SK-MEL-5 (cell line): Measurements from ENCODE around the gene RSAD1. TPM values are rescaled to one million over a fixed set of nuclear protein-coding genes. Genes with fewer than 3 reads are reported as not detected.

Experiments used
- DNase-seq: peaks from one replicate; pipeline ENCODE4 v3.0.0-alpha.2; 2016; ENCODE audit warnings: low read depth, low spot score
- in situ Hi-C: cut with HindIII; loops from 2 replicates; pipeline ENCODE4 v1.10.0; 2016; ENCODE audit warnings: low sequenced_read_pairs, high pct_unique_total_duplicates, low pct_unique_long_range_greater_than_20kb
- total RNA-seq: library from RNA; depleted of rRNA; stranded (reverse); fragments of >200 nt; shearing (Covaris generic); gene quantifications from 2 replicates; pipeline ENCODE4 v1.2.3, GENCODE V29; 2014

Gene RSAD1
- total RNA-seq, 1 experiment from 2014 or later = 35.7 TPM

DNA sequence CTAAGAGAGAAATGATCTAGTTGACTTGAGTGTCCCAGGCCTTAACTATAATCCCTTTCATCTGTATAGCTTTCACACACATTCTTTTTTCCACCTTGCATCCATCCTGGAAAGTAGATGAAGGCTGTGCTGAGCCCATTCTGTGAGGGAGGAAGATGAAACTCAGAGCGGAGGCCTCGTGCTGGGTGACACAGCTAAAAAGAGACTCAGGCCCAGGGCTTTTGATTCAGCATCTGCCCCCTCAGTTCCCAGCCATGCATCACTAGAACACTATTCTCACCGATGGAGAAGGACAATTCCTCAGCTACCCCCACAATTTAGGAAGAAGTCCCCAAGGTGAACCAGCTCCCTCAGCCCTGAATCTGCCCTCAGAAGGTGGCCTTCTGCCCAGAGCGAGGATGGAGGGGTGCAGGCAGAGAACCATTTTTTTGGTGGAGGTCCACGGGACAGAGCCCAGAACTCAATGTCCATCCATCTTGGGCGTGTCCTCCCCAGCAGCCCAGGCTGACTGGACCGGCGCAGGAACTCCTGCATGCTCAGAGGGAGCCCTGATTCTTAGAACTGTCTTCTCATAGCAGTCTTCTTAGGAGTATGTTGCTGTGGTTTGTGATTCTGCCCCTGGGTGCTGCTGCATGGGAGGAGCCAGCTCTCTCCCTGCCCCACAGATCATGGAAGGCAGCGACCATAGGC is 23.8 kb downstream of the RSAD1 start:
- in situ Hi-C loops = no loop called here
- DNase-seq = no peak

DNA sequence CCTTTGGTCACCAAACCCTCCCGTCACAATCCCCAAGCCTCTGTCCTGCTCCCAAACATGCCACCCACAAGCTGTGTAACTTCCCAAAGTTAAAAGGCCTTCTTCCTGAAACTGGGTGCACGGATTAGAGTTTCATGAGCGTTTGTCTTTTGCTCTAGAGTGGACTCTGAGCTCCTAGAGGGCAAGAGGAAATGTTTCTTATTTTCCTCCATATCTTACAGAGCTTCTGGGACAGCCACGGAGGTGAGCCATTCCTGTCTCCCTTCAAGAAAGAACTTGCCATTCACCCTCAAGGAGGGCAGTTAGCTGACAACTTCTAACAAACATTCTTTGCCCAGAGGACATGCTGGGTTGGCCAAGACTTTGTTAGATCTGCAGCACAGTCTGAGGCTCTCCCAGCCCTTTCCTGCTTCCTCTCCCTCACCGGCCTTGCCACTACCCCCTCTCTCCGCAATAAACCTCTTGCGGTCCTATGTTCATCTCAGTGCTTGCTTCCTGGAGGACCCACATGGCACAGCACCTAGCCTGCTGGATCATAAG is 27.0 kb downstream of the RSAD1 start:
- in situ Hi-C loops = no loop called here
- DNase-seq = no peak

DNA sequence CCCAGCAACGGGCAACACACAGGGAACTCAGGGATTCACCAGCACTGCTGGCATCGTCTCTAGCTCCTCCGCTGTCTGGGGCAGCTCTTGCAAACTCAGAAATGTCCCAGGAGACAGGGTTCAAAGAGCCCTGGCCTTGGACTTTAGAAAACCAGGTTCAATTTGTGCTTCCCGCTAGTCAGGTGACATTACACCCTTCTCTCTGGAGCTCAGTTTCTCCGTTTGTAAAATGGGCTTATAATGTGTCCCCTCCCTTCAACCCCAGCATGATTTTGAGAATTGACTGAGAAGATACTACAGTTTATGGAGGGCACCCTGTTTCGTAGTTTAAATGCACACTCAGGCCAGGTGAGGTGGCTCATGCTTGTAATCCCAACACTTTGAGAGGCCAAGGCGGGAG is 27.6 kb downstream of the RSAD1 start:
- in situ Hi-C loops = no loop called here
- no peak for DNase-seq

DNA sequence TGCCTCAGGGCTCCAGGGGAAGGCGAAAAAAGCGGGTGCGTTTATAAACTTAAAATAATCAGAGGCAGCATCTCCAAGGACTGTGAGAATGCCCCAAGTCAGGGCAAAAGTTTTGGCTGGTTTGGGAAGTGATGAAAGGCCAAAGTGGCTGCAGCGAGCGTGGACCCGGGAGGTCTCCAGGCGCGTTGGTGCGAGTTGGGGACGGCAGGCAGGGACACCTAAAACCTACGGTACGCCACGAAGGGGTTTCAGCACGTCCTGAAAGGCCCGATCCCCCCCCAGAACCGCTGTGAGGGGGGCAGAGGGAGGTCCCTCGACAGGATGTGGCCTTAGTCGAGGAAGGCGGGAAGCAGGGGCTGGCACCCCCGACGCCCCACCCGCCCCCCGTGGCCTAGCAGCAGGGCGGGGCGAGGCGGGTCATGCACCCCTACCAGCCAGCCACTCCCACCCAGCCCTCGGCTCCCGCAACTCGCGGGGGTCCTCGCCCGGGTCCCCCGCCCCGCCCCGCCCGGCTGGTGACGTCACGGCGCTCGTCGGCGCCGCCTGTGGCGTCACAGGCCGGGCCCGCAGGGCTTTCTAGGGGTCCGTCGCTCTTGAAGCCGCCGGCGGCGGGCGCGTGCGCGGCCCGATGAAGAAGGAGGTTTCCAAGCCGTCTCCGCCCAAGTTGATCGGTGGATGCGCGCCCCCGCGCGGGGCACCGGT is 29.4 kb downstream of the RSAD1 start, which contains the start of gene MYCBPAP:
Gene MYCBPAP, plus strand, starts transcription at position 569 of the 702 bp plus-strand sequence. CDS start 236 bp downstream, outside the sequence.
- in situ Hi-C loops = no loop called here
- DNase-seq = peak; percentile 62

DNA sequence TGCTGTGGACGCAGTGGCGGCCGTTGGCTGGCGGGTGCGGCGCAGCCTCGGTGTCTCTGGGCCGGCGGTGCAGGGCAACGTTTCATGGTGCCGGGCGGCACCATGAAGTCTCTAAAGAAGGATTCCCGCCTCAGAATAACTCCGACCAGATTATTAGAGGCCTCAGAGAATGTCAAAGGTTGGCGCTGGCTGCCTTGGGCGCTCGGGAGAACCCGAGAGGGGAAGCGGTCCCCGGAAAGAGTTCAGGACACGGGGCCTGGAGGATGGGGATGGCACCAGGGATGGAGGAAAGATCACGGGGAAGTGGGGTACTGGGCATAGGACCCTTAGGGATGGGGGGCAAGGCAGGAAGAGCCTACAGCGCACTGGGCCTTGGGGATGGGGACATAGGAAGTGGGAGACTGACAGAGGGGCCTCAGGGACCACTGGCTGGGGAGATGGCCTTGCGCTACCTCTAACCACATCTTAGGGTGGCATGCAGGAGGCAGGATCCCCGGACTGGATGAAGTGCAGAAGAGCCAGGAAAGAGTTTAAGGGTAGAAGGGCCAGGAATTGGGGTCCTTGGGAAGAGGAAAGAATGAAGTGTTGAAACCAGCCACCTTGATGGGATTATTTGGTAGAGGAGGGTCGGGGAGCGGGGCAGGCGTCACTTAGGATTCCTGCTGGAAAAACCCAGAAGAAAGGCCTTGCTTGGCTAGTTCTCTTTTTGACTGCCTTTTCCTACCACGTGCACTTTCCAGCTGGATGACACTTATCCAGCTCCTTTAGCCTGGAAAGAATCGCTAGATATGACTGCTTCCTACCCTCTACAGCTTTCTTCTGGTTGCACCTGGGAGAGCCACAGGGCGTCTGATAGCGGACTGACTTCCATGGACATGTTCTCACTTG is 30.2 kb downstream of the RSAD1 start:
- in situ Hi-C loops = no loop called here

DNA sequence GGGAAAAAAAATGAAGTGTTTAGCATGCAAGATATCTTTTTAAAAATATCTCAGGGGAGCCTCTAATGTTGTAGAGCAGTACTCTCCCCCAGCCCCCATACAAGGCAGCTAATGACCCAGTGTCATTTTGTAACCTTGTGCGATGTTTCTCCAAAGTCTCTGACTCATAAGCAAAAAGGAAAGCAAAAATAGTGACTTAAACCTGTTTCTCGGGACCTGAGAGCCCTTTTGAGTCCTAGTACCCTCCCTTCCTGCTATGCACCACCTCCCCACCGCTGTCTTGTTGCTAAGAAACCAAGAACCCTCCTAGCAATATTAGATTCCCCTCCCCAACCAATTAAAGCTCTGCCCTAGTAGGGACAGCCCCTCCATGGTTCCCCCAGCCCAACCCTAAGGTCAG is 32.4 kb downstream of the RSAD1 start:
- no peak for DNase-seq
- in situ Hi-C loops = no loop called here

More for the DNA sequence above, 30.2 kb downstream of the RSAD1 start:
- DNase-seq = no peak

DNA sequence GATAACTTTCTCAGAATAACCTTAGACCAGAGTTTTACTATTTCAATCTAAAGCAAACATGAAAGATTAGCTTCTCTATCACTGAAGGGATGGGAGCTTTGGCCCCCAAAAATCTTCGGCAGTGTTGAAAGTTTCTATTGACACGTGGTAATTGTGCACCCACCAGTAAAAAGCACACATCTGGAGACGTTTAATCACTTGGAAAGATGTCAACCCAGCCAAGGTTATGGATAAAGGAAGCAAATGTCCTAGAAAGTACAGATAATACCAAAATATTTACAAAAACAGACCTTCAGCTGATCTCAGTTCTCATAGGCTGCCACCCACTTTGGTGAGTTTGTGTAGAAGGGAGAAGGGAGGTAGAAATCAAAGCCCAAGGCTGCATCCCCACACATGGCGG is 34.8 kb downstream of the RSAD1 start:
- in situ Hi-C loops = no loop called here
- DNase-seq = no peak

DNA sequence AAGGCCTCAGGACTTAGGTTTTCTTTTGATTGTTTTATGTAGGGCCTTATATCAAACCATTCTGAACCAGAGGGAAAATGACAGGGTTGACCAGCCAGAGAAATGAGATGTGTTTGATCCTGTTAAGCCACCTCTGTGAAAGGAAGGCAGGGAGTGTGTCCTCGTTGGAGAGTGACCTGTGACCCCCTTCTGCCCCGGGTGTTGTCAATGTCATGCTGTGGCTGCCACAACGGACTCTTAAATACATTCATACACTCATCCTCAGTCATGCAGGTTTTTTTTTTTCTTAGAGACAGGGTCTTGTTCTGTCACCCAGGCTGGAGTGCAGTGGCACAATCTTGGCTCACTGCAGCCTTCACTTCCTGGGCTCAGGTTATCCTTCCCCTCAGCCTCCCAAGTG is 35.7 kb downstream of the RSAD1 start:
- no peak for DNase-seq
- in situ Hi-C loops = no loop called here

DNA sequence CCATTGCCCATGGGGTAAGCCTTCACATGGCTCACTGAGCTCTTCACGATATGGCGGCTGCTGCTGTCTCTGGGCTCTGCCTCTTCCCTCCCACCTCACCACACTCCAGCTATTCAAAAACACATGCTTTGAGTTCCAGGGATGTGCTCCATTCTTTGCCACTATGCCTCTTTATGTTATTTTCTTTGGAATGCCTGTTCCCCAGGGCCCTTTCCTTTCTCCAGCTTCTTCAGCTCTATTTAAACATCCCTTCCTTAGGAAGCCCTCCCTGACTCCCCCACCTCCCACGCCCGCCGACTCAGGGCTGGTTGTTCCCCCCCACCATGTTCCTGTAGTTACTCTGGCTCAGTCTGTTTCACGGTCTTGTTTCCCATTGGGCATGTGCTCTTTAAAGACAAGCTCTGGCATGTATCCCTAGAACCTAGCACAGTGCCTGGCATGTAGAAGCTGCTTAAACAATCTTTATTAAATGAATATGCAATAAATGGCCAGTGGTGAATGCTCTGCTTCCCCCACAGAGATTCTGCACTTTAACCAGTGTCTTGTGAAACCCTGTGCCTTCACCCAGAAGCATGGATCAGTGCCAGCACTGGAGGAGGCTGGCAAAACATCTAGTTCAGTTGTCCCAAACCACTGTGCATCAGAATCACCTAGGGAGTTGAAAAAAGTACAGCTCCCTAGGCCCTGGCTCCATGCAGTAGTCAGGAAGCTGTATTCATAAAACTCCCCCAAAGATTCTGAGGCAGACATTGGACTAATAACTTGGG is 36.5 kb downstream of the RSAD1 start:
- in situ Hi-C loops = no loop called here

DNA sequence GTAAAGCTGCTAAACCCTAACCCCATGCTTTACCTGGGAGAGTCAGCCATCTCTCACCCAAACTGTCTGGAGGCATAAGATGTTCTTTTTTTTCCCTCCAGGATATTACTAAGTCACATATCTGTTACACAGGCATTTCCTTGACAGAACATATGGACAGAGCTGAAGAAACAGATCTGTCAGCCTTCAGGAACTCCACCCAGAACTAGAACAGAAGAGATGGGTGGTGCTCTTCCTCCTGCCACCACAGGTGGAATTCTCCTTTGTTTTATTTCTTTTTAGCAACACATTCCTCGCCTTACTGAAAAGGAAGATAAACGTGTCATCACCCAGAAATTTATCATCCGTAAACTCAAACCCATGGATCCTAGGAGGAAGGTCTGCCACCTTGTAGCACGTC is 38.4 kb downstream of the RSAD1 start:
- in situ Hi-C loops = no loop called here
- no peak for DNase-seq

More for the DNA sequence above, 36.5 kb downstream of the RSAD1 start:
- no peak for DNase-seq

DNA sequence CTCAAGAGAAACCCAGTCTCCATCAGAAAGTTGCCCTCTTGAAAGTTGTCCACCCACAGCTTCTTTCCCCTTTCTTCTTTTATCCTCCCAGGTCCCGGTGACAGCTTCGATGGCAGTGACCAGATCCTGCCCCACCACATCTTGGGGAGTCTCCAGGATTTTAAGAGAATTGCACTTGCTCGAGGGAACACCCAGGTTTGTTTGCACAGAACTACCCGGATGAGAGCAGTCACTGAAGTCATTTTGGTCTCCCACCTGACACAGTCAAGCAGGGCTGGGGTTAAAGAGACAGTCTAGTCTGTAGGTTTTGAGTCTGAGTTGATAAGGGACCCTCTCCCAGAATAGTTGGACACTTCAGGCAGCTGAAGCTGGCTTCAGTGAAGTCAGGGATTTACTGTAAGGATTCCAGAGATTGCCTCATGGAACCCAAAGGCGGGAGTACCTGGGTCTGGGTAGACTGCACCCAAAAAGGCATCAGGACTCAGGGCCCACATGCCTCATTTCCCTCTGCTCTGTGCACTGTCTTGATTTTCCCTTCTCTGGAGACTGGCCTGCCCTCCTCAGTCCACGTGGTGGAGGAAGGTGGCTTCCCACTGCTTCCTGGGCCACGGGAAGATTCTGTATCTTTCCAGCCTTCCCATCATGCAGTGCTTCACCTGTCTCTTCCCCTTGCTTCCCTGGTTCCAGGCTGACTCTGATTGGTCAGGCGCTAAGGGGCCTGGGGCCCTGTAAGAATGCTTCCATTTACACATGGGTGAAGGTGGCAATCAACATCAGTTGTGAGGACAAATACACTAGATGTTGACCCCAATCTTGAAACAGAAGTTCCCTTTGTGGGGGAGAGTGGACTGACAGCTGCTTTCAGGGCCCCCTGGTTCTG is 39.1 kb downstream of the RSAD1 start:
- no peak for DNase-seq
- in situ Hi-C loops = no loop called here

DNA sequence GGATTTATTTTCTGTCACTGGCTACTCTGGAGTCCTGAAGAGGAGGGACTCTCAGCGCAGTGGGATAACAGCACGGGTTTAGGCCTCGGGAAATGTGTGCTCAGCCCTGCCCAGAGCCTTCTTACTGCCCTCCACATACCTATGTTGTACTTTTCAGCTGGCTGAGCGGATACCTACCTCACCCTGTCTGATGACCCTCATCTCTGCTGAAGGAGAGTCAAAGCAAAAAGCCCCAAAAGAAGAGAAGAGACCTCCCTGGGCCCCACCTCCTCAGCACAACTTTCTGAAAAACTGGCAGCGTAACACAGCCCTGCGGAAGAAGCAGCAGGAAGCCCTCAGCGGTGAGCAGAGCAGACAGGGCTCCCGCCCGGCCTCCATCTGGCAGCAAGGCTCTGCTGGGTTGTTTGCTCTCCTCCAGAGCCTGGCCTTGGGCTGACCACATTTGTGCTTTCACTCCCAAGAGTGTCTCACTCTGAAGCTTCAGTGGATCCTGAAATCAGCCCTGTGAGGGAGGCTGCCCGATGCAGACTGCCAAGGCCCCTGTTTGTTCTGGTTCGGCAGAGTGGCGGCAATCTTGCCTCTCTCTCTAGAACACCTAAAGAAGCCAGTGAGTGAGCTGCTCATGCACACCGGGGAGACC is 39.8 kb downstream of the RSAD1 start:
- in situ Hi-C loops = no loop called here
- DNase-seq = no peak

DNA sequence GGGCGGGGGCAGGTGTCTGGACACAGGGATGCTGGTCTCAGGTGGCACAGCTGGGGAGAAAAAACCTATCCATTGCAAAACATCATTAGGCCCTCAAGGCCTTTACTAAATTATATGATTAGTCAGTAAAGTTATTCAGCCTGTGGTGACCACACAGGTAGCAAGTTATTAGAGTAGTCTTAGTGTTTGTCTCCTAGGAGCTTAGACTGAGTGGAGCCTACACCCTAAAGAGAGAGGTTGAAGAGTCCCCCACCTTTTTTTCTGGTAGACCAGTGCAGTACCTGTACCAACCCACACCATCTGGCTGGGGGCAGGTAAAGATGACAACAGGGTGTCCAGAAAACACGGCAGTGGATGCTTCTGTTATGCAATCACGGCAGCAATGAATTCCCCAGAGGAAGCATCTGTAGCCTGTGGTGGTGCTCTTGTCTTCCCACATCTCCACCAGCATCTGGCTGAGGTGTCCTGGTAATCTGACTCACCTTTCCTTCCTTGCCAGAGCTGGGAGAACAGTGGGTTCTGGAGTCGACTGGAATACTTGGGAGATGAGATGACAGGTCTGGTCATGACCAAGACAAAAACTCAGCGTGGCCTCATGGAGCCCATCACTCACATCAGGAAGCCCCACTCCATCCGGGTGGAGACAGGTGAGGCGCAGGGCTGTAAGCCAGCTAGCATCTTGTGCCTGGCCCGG is 40.6 kb downstream of the RSAD1 start:
- no peak for DNase-seq
- in situ Hi-C loops = no loop called here

DNA sequence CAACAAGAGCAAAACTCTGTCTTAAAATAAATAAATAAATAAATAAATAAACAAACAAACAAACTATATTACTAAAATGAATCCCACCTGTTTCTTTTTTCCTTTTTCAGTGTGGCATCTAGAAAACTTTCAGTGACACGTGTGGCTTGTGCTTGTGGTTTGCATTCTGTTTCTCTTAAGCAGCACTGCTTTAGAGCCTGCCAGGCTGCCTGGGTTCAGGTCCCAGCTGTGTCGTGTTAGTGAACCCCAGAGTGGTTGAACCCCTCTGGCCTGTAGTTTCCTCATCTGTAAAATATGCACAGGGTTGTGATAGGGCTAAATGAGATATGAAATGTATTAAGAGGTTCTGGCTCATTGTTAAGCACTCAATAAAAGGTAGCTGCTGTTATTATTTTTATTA is 41.8 kb downstream of the RSAD1 start:
- DNase-seq = no peak
- in situ Hi-C loops = no loop called here

DNA sequence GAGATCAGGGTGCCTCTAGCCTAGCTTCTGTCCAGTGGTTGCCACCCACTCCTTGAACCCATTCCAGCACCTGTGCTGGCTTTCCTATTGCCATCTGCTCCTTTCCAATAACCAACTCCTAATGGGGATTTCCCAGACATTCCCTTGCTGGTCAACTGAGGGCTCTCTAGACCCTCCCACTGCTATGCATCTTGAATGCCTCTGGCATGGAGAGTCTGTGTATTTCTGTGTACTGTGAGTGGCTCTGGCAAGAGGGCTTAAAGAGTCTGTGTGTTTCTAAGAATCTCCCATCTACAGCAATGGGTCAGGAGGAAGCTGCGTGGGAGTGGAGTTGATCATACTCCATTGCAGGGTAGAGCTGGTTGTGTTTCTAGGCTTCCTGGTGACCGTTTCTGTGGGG is 42.9 kb downstream of the RSAD1 start:
- in situ Hi-C loops = no loop called here
- DNase-seq = no peak

DNA sequence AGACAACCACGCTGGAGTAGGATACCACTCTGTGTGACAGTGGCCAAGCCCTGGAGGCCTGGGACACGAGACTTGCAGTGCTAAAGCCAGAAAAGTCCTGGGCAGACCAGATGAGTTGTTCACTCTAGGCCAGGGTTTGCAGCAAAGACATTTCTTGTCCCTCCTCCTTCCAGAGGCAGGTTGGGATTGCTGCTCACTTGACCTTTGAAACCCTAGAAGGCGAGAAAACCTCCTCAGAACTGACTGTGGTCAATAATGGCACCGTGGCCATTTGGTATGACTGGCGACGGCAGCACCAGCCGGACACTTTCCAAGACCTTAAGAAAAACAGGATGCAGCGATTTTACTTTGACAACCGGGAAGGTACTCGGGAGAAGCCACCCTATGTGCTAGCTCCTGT is 44.1 kb downstream of the RSAD1 start:
- in situ Hi-C loops = no loop called here
- no peak for DNase-seq
